Mesenchymal stem cell (in vitro differentiated cells and primary cell): ENCODE data around the gene ANKRD9.

Source experiments
- DNase-seq: peaks from one replicate; pipeline ENCODE4 v3.0.0-alpha.2; 2013
- H2AFZ ChIP-seq: one replicate; pipeline ENCODE4 v1.6.1; 2013; ENCODE audit warnings: low read depth, mild to moderate bottlenecking, control low read depth, inconsistent platforms, low read length, moderate library complexity
- H2AK5ac ChIP-seq: 2 replicates; pipeline ENCODE4 v1.6.1; 2013; ENCODE audit warnings: low read length, moderate library complexity, mild to moderate bottlenecking, inconsistent platforms; ENCODE audit not compliant: severe bottlenecking
- H2BK120ac ChIP-seq: one replicate; pipeline ENCODE4 v1.6.1; 2013; ENCODE audit warnings: low read depth, mild to moderate bottlenecking, inconsistent platforms, low read length, moderate library complexity
- H2BK12ac ChIP-seq, 2 experiments: one replicate each; pipeline ENCODE4 v1.6.1; 2013; ENCODE audit warnings: inconsistent platforms in 2 of 2, low read length in 2 of 2, mild to moderate bottlenecking in 2 of 2, moderate library complexity in 2 of 2, control low read depth in 1 of 2
- H2BK15ac ChIP-seq: one replicate; pipeline ENCODE4 v1.6.1; 2013; ENCODE audit warnings: mild to moderate bottlenecking, low read depth, inconsistent platforms; ENCODE audit not compliant: poor library complexity, severe bottlenecking
- H2BK5ac ChIP-seq: 2 replicates; pipeline ENCODE4 v1.6.1; 2013; ENCODE audit warnings: low read depth, mild to moderate bottlenecking, low read length, control low read depth, inconsistent platforms; ENCODE audit not compliant: poor library complexity, severe bottlenecking
- H3K14ac ChIP-seq, 2 experiments: one replicate each; pipeline ENCODE4 v1.6.1; 2013; ENCODE audit warnings: inconsistent platforms in 2 of 2, low read length in 2 of 2, control low read depth in 1 of 2, mild to moderate bottlenecking in 1 of 2, moderate library complexity in 1 of 2
- H3K18ac ChIP-seq, 2 experiments: one replicate each; pipeline ENCODE4 v1.6.1; 2013; ENCODE audit warnings: inconsistent platforms in 2 of 2, low read length in 2 of 2, control low read depth in 1 of 2, low read depth in 1 of 2, mild to moderate bottlenecking in 1 of 2
- H3K23ac ChIP-seq, 2 experiments: one replicate each; pipeline ENCODE4 v1.6.1; 2013; ENCODE audit warnings: inconsistent platforms in 2 of 2, low read length in 2 of 2, mild to moderate bottlenecking in 2 of 2, moderate library complexity in 2 of 2, control low read depth in 1 of 2
- H3K27ac ChIP-seq: 2 replicates; pipeline ENCODE4 v1.5.1; 2013; ENCODE audit warnings: mild to moderate bottlenecking, moderate library complexity, low read length, control low read depth, inconsistent platforms; ENCODE audit not compliant: poor library complexity, severe bottlenecking
- H3K27me3 ChIP-seq, 2 experiments: 2 replicates each; pipeline versions ENCODE4 v1.6.1 to v1.7.0; 2013; ENCODE audit warnings: low read length in 2 of 2, mild to moderate bottlenecking in 2 of 2, moderate library complexity in 2 of 2, control low read depth in 1 of 2, inconsistent platforms in 1 of 2; ENCODE audit not compliant: control insufficient read depth in 1 of 2, insufficient read depth in 1 of 2
- H3K36me3 ChIP-seq, 2 experiments: 2 replicates each; pipeline versions ENCODE4 v1.6.1 to v1.7.0; 2013; ENCODE audit warnings: low read length in 2 of 2, control low read depth in 1 of 2, inconsistent platforms in 1 of 2, low read depth in 1 of 2, mild to moderate bottlenecking in 1 of 2; ENCODE audit not compliant: insufficient read depth in 2 of 2, control insufficient read depth in 1 of 2
- H3K4ac ChIP-seq, 2 experiments: one replicate each; pipeline ENCODE4 v1.6.1; 2013; ENCODE audit warnings: inconsistent platforms in 2 of 2, low read length in 2 of 2, mild to moderate bottlenecking in 2 of 2, moderate library complexity in 2 of 2, control low read depth in 1 of 2, low read depth in 1 of 2
- H3K4me1 ChIP-seq: 2 replicates; pipeline ENCODE4 v1.6.1; 2013; ENCODE audit warnings: low read depth, low read length, control low read depth; ENCODE audit not compliant: control insufficient read depth, insufficient read depth
- H3K4me2 ChIP-seq: 2 replicates; pipeline ENCODE4 v1.6.1; 2013; ENCODE audit warnings: low read length, mild to moderate bottlenecking, inconsistent platforms; ENCODE audit not compliant: poor library complexity, severe bottlenecking
- H3K4me3 ChIP-seq, 2 experiments: 2 replicates each; pipeline versions ENCODE4 v1.5.1 to v1.7.0; 2013; ENCODE audit warnings: low read length in 2 of 2, mild to moderate bottlenecking in 2 of 2, control low read depth in 1 of 2, low read depth in 1 of 2; ENCODE audit not compliant: insufficient read depth in 1 of 2
- H3K79me1 ChIP-seq: replicated peaks from 2 replicates; pipeline ENCODE4 v1.6.1; 2013; ENCODE audit warnings: mild to moderate bottlenecking, control low read depth, low read length, inconsistent platforms; ENCODE audit not compliant: poor library complexity, severe bottlenecking
- H3K9ac ChIP-seq: 2 replicates; pipeline ENCODE4 v1.7.0; 2013; ENCODE audit warnings: mild to moderate bottlenecking, low read length, moderate library complexity
- H3K9me3 ChIP-seq: 2 replicates; pipeline ENCODE4 v1.7.0; 2013; ENCODE audit warnings: mild to moderate bottlenecking, low read length; ENCODE audit not compliant: control insufficient read depth
- H4K8ac ChIP-seq: one replicate; pipeline ENCODE4 v1.6.1; 2013; ENCODE audit warnings: inconsistent platforms, mild to moderate bottlenecking, low read length, moderate library complexity
- H4K91ac ChIP-seq: one replicate; pipeline ENCODE4 v1.6.1; 2013; ENCODE audit warnings: mild to moderate bottlenecking, low read length, inconsistent platforms
- WGBS: methylation state at CpG from one replicate; pipeline ENCODE4 v1.1.7; 2013; ENCODE audit warnings: mixed read lengths; 5-methylcytosine and 5-hydroxymethylcytosine counted together

ANKRD9 gene

DNA sequence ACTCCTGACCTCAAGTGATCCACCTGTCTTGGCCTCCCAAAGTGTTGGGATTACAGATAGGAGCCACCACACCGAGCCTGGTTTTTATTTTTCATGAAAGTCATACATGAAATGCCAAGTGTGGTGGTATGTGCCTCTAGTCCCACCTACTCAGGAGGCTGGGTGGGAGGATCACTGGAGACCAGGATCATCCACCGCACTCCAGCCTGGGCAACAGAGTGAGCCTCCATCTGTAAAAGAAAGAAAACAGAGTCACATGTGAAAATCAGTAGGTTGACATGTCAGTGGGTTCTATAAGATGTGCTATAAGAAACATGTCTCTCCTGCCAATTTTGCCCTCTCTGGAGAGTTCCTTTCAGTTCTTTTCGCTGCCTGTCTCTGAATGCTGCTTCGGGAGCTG is 28.2 kb downstream of the ANKRD9 start:
- no peaks in the 10 kb centered on the region for H3K27me3 ChIP-seq

GRCh38 chr14:102479777-102480176 is 29.8 kb downstream of the ANKRD9 start:
- no peak overlapping the region for H3K27ac ChIP-seq

More for the DNA sequence above, 28.2 kb downstream of the ANKRD9 start:
- H2AFZ ChIP-seq: no peak overlapping the region
- H3K4me2 ChIP-seq: no peak overlapping the region
- no peak overlapping the region for H3K23ac ChIP-seq
- no peaks in the 10 kb centered on the region for H3K9me3 ChIP-seq
- H2BK12ac ChIP-seq: no peak overlapping the region
- no peak overlapping the region for H3K18ac ChIP-seq
- no peak for DNase-seq
- no peak overlapping the region for H4K91ac ChIP-seq
- H4K8ac ChIP-seq: no peak overlapping the region
- 99% methylated on average over 4 of the region's 4 CpGs for WGBS
- no peak overlapping the region for H2BK120ac ChIP-seq
- H3K4ac ChIP-seq: no peak overlapping the region
- H3K79me1 ChIP-seq: peaks cover 8% of the 10 kb centered on the region
- H3K4me1 ChIP-seq: peaks cover 6% of the 10 kb centered on the region
- H3K9ac ChIP-seq: no peak overlapping the region
- no peak overlapping the region for H2AK5ac ChIP-seq
- H3K14ac ChIP-seq: no peak overlapping the region
- no peak overlapping the region for H3K27ac ChIP-seq
- H2BK5ac ChIP-seq: no peak overlapping the region
- no peak overlapping the region for H2BK15ac ChIP-seq
- H3K4me3 ChIP-seq: no peak overlapping the region
- peaks cover 3 to 14% of the 10 kb centered on the region in 2 experiments for H3K36me3 ChIP-seq

DNA sequence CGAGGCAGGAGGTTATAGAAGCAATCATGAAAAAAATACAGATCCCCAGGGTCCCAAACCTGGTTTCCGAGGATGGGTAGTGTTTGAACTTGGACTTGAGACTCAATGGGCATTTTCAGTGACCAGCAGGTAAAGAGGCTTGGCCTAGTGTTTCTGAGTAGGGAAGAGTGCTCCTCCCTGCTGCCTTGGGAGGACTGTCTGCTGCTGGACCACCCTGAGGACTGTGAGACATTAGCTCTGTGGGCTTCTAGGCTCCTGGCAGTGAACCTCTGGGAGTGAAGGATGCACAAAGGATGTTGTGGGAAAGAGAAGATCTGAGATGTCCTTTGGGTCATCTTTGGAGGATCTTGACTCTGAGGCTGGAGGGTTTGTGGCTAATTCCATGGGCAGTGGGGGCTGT is 30.5 kb downstream of the ANKRD9 start:
- Histone ChIP-seq H3K9ac (no peak overlapping the region), H3K36me3 (peaks cover 9 to 12% of the 10 kb centered on the region in 2 experiments), H2AFZ (no peak overlapping the region), H3K23ac (no peak overlapping the region), H3K4me3 (no peak overlapping the region), H4K8ac (no peak overlapping the region), H3K4me1 (peaks cover 6% of the 10 kb centered on the region), H2BK15ac (no peak overlapping the region), H2BK12ac (no peak overlapping the region), H2BK5ac (no peak overlapping the region), H3K18ac (no peak overlapping the region), H3K4ac (no peak overlapping the region), H3K27me3 (no peaks in the 10 kb centered on the region), H3K27ac (no peak overlapping the region), H3K14ac (no peak overlapping the region), H2BK120ac (no peak overlapping the region), H4K91ac (no peak overlapping the region), H2AK5ac (no peak overlapping the region), H3K79me1 (peaks cover 10% of the 10 kb centered on the region), H3K4me2 (no peak overlapping the region), H3K9me3 (no peaks in the 10 kb centered on the region)
- DNase-seq: no peak
- WGBS: 94% methylated on average over 2 of the region's 2 CpGs

More at GRCh38 chr14:102479777-102480176, 29.8 kb downstream of the ANKRD9 start:
- H3K4ac ChIP-seq: no peak overlapping the region
- no peak overlapping the region for H3K4me3 ChIP-seq
- no peak overlapping the region for H2BK15ac ChIP-seq
- no peak overlapping the region for H3K14ac ChIP-seq
- peaks cover 6% of the 10 kb centered on the region for H3K4me1 ChIP-seq
- H3K9me3 ChIP-seq: no peaks in the 10 kb centered on the region
- peak; percentile 17 for DNase-seq
- H4K91ac ChIP-seq: no peak overlapping the region
- H3K79me1 ChIP-seq: peaks cover 9% of the 10 kb centered on the region
- no peak overlapping the region for H2BK12ac ChIP-seq
- no peak overlapping the region for H2AFZ ChIP-seq
- no peaks in the 10 kb centered on the region for H3K27me3 ChIP-seq
- H3K36me3 ChIP-seq: peaks cover 9 to 11% of the 10 kb centered on the region in 2 experiments
- no peak overlapping the region for H2AK5ac ChIP-seq
- no peak overlapping the region for H2BK5ac ChIP-seq
- 97% methylated on average over 7 of the region's 7 CpGs for WGBS
- H2BK120ac ChIP-seq: no peak overlapping the region
- H4K8ac ChIP-seq: no peak overlapping the region
- H3K23ac ChIP-seq: no peak overlapping the region
- H3K9ac ChIP-seq: no peak overlapping the region
- no peak overlapping the region for H3K18ac ChIP-seq
- H3K4me2 ChIP-seq: no peak overlapping the region

- H4K8ac ChIP-seq: no peak overlapping the region
- no peak overlapping the region for H2BK5ac ChIP-seq
- H3K79me1 ChIP-seq: peaks cover 12% of the 10 kb centered on the region
- no peak overlapping the region for H2BK120ac ChIP-seq
- H3K14ac ChIP-seq: no peak overlapping the region
- H3K23ac ChIP-seq: no peak overlapping the region
- no peaks in the 10 kb centered on the region for H3K9me3 ChIP-seq
- H3K27me3 ChIP-seq: no peaks in the 10 kb centered on the region
- H3K4me2 ChIP-seq: no peak overlapping the region
- no peak overlapping the region for H2BK15ac ChIP-seq
- no peak overlapping the region for H3K18ac ChIP-seq
- H4K91ac ChIP-seq: no peak overlapping the region
- H3K27ac ChIP-seq: no peak overlapping the region
- H3K4me3 ChIP-seq: no peak overlapping the region
- DNase-seq: peak; percentile 13
- no peak overlapping the region for H2AK5ac ChIP-seq
- no peak overlapping the region for H3K4ac ChIP-seq
- H3K9ac ChIP-seq: no peak overlapping the region
- no peak overlapping the region for H2BK12ac ChIP-seq
- peaks cover 23 to 26% of the 10 kb centered on the region in 2 experiments for H3K36me3 ChIP-seq
- WGBS: 97% methylated on average over 5 of the region's 5 CpGs
- H2AFZ ChIP-seq: no peak overlapping the region
- H3K4me1 ChIP-seq: no peaks in the 10 kb centered on the region
Observed at GRCh38 chr14:102474934-102475333, 34.6 kb downstream of the ANKRD9 start.
